IPS DF 4.7 (cell line): ENCODE results near the gene KDM4F.

ENCODE experiments used
- DNase-seq: peaks from one replicate; pipeline ENCODE4 v3.0.0-alpha.2; 2013; ENCODE audit warnings: low spot score; ENCODE audit errors: extremely low read depth

The KDM4F gene

DNA sequence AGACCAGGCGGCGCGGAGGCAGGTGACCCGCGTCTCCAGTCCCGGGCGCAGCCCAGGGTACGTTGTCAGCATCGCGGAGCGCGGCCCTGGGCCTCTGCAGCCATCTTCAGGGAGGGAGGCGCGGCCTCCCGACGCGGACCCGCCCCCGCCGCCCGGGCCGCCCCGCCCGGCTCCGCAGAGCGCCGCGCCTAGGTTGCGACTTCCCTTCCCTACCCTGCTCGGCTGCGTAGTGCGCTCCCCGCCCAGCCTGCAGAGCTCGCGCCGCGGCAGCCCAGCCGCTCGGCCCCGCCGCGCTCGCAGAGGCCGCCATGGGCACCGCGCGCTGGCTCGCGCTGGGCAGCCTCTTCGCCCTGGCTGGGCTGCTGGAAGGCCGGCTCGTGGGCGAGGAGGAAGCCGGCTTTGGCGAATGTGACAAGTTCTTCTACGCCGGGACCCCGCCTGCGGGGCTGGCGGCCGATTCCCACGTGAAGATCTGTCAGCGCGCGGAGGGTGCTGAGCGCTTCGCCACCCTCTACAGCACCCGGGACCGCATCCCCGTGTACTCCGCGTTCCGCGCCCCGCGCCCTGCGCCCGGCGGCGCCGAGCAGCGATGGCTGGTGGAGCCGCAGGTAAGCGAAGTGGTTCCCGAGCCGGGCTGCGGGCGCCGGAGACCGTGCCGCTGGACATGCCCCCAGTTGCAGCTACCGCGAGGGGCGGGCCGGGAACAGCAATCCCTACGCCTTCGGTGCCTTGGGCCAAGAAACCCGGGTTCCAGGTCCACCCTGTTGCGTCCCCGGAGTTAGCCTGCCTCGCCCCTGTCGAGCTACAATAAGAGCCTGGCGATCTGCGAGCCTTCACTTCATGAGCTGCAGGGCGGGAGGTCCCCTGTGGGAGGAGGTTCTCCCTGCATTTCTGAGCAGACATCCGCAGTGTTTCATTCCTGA, 40.7 kb downstream of the KDM4F start, which contains the start of gene ENDOD1:
Gene ENDOD1, plus strand, starts transcription at position 227 of the 923 bp plus-strand sequence. Its CDS starts 82 bp downstream, at position 309.
- DNase-seq = no peak

DNA sequence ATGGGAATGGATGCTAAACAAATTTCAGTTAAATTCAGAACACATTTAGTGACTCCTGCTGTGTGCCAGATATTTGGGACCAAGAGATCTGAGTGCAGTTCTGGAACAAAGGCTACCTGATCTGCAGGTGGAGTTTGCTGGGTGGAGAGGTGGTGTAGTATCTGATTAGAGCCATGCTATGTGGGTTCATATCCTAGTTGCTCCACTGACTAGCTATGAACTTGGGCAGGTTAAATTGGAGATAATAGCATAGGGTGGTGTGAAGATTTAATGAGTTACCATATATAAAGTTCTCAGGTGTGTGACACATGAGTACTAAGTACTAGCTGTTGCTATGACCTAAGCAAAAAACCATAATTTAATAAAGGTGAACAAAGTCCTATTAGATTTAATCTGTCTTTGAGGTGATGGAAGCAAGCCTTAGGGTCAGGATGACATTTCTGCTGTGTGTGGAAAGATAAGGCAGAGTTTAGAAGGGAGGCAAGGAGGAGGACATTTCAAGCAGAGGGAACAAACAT, 42.5 kb downstream of the KDM4F start:
- no peak for DNase-seq

DNA sequence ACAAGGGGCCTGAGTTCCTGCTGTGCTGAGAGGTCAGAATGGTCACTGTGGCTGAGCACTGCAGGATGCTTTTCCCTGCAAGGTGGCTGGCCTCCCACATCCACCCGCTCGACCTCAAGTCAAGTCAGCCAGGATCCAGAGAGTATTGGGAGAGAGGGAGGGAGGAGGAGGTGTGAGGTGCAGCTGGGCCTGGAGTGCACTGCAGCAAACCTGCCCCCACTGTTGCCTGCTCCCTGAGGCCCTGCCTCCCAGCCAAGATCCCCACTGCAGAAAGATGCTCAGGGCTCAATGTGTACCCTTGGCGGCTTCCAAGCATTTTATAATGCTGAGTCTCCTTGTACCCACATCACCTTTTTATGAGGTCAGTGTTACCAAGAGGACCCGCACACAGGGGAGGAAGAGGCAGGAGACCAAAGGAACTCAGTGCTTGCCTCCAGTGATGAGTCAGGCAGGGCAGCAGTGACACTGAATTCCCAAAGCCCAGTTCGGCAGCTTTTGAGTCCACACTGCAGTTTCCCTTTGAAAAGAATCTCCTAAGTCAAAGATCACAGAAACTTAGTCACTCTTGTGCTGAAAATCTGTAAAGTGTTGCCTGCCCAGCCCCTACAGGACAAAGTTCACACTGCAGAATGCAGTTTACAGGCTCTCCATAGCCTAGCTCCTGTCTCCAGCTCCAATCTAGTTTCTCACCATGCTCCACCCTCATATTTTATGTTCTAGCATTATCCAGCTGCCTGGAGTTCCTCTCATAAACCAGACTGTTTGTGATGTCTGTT, 43.5 kb downstream of the KDM4F start:
- DNase-seq = no peak

DNA sequence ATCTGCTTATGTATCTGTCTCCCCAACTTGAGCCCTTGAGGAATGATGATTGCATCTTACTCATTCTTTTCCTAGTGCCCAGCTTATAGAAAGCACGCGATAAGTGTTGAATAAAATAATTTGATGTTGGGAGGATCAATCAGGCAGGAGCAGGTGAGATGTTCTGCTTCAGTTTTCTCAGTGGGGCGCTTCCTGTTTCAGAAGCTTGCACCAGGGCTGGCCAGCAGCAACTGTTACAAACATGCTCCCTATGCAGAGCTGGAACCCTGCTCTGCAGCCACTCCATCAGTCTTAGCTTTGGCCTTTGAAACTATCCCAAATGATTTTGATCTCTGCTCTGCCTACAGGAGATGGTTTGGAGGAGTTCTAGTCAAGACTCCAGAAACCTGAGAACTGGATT, 44.3 kb downstream of the KDM4F start:
- no peak for DNase-seq

DNA sequence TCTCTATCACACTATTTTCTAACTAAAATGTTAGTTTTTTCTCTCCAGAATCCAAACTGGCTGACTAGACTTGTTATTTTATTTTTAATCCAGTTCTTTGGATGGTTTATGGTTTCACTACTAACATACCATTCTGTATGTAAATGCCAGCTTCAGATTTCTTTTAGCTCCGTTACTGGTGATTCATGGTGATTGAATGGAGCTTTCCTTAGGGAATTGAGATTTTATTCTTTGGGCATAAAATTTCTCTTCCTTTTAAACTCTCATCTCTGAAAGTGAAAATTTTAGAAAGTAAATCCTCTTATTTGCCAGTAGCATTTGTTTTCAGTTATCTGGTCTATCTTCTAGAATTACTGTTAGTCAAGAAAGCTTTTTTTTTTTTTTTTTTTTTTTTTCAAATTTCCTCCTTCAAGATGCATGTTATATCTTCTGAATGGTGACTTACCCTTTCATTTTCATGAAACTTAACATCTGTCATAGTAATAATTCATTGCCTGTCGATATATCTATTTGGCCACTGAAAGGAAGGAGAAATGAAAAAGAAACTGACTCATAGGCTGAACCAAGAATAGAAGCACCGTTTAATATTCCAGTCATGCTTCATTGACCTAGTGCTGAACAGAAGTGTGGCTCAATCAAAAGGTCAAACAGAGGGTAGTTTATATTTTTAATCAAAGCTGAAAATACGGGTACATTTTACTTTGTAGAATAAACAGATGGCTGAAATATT, 46.8 kb downstream of the KDM4F start:
- DNase-seq = no peak

DNA sequence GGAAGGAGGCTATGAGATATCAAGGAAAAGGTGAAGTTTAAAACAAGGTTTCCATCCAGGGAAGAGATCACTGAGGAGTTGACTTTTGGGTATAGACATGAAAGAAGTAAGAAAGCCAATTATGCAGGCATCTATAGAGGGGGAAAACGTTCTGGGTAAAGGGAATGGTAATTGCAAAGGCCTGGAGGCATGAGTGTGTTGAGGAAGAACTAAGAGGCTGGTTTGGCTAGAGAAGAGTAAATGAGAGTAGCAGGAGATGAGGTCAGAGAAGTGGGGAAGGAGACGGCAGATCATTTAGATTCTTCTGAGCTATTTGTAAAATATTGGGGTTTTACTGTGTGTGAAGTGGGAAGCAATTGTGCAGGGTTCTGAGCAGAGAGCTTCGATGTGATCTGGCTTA, 48.0 kb downstream of the KDM4F start:
- DNase-seq = no peak

DNA sequence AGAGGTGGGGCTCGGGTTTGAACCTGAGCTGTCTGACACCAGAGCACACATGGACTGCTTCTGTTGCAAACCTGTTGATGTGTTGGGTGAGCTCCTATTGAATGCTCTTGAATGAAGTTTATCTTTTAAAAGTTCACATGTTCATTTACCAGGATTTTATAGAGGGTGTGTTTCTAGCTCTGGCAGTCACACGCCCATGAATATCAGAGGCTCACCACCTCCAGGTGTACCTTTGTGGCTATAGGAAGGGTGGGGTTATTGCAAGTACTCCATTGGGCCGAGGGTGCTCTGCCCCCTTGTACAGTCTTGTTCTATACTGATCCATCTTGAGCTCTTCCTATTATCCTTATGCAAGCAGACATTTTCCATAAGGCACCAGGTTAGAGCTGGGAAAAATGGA, 49.6 kb downstream of the KDM4F start:
- DNase-seq = no peak

DNA sequence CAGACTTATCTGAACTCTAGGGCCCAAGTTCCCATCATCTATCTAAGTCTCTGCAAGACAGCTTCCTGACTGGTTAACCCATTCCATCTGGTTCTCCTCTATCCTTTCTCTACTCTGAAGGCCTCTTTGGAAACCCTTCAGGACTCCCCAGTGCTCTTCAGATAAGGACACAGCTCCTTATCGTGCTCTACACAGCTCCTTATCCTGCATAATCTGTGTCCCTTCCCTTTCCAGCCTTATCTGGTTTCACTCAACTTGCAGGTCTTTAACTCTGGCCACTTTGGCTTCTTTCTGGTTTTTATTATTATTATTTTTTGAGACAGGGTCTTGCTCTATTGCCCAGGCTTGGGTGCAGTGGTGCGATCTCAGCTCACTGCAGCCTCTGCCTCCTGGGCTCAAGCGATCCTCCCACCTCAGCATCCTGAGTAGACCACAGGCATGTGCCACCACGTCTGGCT, 51.0 kb downstream of the KDM4F start:
- no peak for DNase-seq
